AG04450 (cell line): Measurements from ENCODE around the gene RPGRIP1L. TPM values are rescaled to one million over a fixed set of nuclear protein-coding genes. Genes with fewer than 3 reads are reported as not detected.

Experiments used
- CTCF ChIA-PET: fragments of 300-600, 350-600 bp; formaldehyde crosslinking; extraction: SDS; loops from one replicate; lab custom pipeline; 2022; ENCODE audit warnings: antibody characterized with exemption, inconsistent platforms; lab: Charles Lee
- POLR2A ChIA-PET: fragments of 350-600 bp; formaldehyde crosslinking; extraction: SDS; loops from one replicate; lab custom pipeline; 2021; ENCODE audit warnings: antibody characterized with exemption, inconsistent platforms; lab: Yijun Ruan, JAX
- DNase-seq: peaks from one replicate; pipeline ENCODE4 v3.0.0-alpha.2; 2011; ENCODE audit warnings: low read depth, low spot score
- H3K27ac ChIP-seq: one replicate; pipeline ENCODE4 v1.5.1; 2012; ENCODE audit warnings: low read depth, low read length, control low read depth
- H3K27me3 ChIP-seq: one replicate; pipeline ENCODE4 v1.6.0; 2012; ENCODE audit warnings: low read length; ENCODE audit not compliant: control insufficient read depth, insufficient read depth
- H3K4me3 ChIP-seq: 2 replicates; pipeline ENCODE4 v1.5.1; 2011; ENCODE audit warnings: mild to moderate bottlenecking, low read depth, low read length, control low read depth
- H3K9me3 ChIP-seq: 2 replicates; pipeline ENCODE4 v1.5.1; 2012; ENCODE audit warnings: low read length; ENCODE audit not compliant: control insufficient read depth, insufficient read depth
- CTCF ChIP-seq: IDR thresholded peaks from 2 replicates; pipeline ENCODE4 v1.5.1; 2011; ENCODE audit warnings: low read depth, low read length, control low read depth, inconsistent platforms
- polyA plus RNA-seq: library from polyadenylated mRNA; depleted of rRNA; stranded (reverse); fragments of >200 nt; gene quantifications from 2 replicates; pipeline ENCODE4 v1.2.3, GENCODE V29; 2011

Gene RPGRIP1L
- polyA plus RNA-seq, 1 experiment, result 13.0 TPM

- no peak overlapping the region for H3K27ac ChIP-seq
- ChIA-PET POLR2A (no interaction called here), CTCF (interaction anchor here (1.4 kb wide), 1 partner anchor 151 kb away, joined by 4 read pairs; no protein-coding TSS in a partner anchor)
- no peak for DNase-seq
- no peak for TF ChIP-seq CTCF
- no peaks in the 10 kb centered on the region for H3K9me3 ChIP-seq
- no peak overlapping the region for H3K4me3 ChIP-seq
- H3K27me3 ChIP-seq, result no peaks in the 10 kb centered on the region
These were observed 36.8 kb upstream of the RPGRIP1L start for GRCh38 chr16:53740476-53740875.

GRCh38 chr16:53737552-53737951, 33.9 kb upstream of the RPGRIP1L start:
- POLR2A ChIA-PET, result no interaction called here
- Histone ChIP-seq H3K9me3 (no peaks in the 10 kb centered on the region), H3K27ac (no peak overlapping the region), H3K4me3 (no peak overlapping the region), H3K27me3 (no peaks in the 10 kb centered on the region)
- TF ChIP-seq CTCF, result no peak
- no peak for DNase-seq
- CTCF ChIA-PET, result no interaction called here

GRCh38 chr16:53736297-53736696, 32.6 kb upstream of the RPGRIP1L start:
- Histone ChIP-seq H3K27me3 (no peaks in the 10 kb centered on the region), H3K27ac (no peak overlapping the region), H3K9me3 (no peaks in the 10 kb centered on the region), H3K4me3 (no peak overlapping the region)
- POLR2A ChIA-PET, result interaction anchor here (0.6 kb wide), 1 partner anchor 661 kb away, joined by 4 read pairs; no protein-coding TSS in a partner anchor
- no peak for TF ChIP-seq CTCF
- CTCF ChIA-PET, result no interaction called here
- no peak for DNase-seq

GRCh38 chr16:53734908-53735307, 31.2 kb upstream of the RPGRIP1L start:
- CTCF ChIA-PET, result interaction anchor here (1.6 kb wide), 1 partner anchor 9 kb away, joined by 6 read pairs; no protein-coding TSS in a partner anchor
- Histone ChIP-seq H3K4me3 (no peak overlapping the region), H3K9me3 (no peaks in the 10 kb centered on the region), H3K27ac (no peak overlapping the region), H3K27me3 (no peaks in the 10 kb centered on the region)
- TF ChIP-seq CTCF, result no peak
- no peak for DNase-seq
- POLR2A ChIA-PET, result no interaction called here

GRCh38 chr16:53732296-53732929, 28.8 kb upstream of the RPGRIP1L start:
- Histone ChIP-seq H3K9me3 (no peaks in the 10 kb centered on the region), H3K4me3 (no peak overlapping the region), H3K27ac (no peak overlapping the region), H3K27me3 (no peaks in the 10 kb centered on the region)
- no peak for DNase-seq
- TF ChIP-seq CTCF, result no peak
- ChIA-PET CTCF (no interaction called here), POLR2A (interaction anchor here (0.7 kb wide), 1 partner anchor 21 kb away, joined by 5 read pairs; no protein-coding TSS in a partner anchor)
